LNCaP clone FGC (cell line): ENCODE data around the gene SOHLH2.

Source experiments
- DNase-seq: peaks from one replicate; pipeline ENCODE4 v3.0.0-alpha.2; 2011; ENCODE audit warnings: low read depth
- H3K4me3 ChIP-seq: 2 replicates; pipeline ENCODE4 v1.5.1; 2011; ENCODE audit warnings: mild to moderate bottlenecking, low read depth, low read length, control low read depth
- TF ChIP-seq, protein P1 (sequence below): IDR thresholded peaks from 2 replicates; pipeline ENCODE4 v1.5.1; 2012; ENCODE audit warnings: mild to moderate bottlenecking; ENCODE audit not compliant: control insufficient read depth, insufficient read depth; ENCODE audit errors: extremely low read depth

The SOHLH2 gene

DNA sequence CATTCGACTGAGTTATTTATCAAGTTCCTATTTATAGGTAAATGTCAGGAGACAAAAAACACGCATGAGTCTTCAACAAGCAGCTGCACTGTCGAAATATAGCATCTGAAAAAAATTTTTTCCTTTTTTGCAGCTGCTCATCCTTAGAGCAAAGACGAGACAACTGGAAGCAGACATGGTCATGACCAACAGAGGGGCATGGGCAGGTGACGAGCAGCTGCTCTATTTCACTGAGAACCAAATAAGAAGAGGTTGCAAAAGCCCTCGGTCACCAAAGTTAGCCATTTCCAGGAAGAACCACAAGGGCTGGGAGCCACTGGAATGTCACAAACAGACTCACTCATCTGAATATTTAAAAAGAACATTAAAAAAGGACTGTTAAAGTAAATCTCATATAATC is 22.2 kb downstream of the SOHLH2 start:
- H3K4me3 ChIP-seq, result no peak overlapping the region
- TF ChIP-seq, protein P1, sequence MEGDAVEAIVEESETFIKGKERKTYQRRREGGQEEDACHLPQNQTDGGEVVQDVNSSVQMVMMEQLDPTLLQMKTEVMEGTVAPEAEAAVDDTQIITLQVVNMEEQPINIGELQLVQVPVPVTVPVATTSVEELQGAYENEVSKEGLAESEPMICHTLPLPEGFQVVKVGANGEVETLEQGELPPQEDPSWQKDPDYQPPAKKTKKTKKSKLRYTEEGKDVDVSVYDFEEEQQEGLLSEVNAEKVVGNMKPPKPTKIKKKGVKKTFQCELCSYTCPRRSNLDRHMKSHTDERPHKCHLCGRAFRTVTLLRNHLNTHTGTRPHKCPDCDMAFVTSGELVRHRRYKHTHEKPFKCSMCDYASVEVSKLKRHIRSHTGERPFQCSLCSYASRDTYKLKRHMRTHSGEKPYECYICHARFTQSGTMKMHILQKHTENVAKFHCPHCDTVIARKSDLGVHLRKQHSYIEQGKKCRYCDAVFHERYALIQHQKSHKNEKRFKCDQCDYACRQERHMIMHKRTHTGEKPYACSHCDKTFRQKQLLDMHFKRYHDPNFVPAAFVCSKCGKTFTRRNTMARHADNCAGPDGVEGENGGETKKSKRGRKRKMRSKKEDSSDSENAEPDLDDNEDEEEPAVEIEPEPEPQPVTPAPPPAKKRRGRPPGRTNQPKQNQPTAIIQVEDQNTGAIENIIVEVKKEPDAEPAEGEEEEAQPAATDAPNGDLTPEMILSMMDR, result no peak
- no peak for DNase-seq

GRCh38 chr13:36190771-36191170 is 23.6 kb downstream of the SOHLH2 start:
- H3K4me3 ChIP-seq, result no peak overlapping the region
- TF ChIP-seq, protein P1, result no peak
- no peak for DNase-seq

DNA sequence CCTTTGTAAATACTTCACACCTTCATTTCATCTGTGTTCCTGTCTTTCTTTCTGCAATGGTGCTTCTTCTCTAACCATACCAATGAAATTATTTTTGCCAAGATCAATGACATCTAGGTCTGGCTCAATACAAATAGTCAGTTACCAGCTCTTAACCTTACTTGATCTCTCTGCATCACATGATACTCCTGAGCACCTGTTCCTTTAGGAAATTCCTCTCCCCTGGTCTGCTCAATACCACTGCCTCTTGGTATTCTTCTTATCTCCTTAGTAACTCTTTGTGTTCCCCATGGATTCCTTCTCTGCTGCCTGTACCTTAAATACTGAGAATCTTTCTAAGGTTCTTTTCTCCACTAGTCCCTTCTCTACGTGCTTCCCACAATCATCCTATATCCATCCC is 25.9 kb downstream of the SOHLH2 start:
- TF ChIP-seq, protein P1, result no peak
- no peak for DNase-seq
- H3K4me3 ChIP-seq, result no peak overlapping the region

- no peak overlapping the region for H3K4me3 ChIP-seq
- TF ChIP-seq, protein P1, result no peak
- DNase-seq, result no peak
Measured at GRCh38 chr13:36183901-36184300, 30.5 kb downstream of the SOHLH2 start.

DNA sequence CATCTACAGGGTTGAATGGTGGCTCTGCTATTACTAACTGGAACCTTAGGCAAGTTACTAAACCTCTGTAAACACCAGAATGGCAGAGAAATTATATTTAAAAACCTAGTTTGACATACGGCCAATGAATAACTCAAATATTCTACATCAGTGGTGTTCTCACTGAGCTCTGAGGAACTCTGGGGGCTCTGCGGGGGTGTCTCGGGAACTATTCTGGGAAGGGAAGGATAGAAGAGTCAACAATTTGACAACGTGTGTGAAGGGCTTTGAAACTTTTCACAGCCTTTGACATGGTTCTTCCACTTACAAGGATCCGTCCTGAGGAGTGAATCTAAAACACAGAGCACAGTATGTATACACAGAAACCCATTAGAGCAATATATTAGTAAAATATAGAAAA is 38.7 kb downstream of the SOHLH2 start:
- no peak overlapping the region for H3K4me3 ChIP-seq

DNA sequence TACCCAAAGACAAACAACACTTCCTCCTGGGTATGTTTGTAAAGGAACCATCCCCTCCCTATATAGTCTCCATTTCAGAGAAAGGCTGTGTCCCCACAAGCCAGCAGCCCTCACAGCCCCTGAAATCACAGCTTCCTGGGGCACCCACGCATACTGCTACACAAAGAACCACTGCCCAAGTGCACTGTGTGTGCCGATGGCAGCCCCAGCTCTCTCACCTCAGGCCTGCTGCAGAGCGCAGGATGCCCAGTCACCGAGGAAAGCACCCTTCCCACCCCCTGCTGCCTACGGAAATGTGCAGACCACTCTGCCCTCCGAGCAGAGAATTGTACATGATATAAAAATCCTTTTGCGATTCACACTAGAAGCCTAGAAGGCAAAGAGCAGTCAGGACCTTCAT is 39.4 kb downstream of the SOHLH2 start:
- no peak for DNase-seq
- no peak overlapping the region for H3K4me3 ChIP-seq
- TF ChIP-seq, protein P1, result no peak

More for the DNA sequence above, 38.7 kb downstream of the SOHLH2 start:
- DNase-seq, result no peak
- TF ChIP-seq, protein P1, result no peak

DNA sequence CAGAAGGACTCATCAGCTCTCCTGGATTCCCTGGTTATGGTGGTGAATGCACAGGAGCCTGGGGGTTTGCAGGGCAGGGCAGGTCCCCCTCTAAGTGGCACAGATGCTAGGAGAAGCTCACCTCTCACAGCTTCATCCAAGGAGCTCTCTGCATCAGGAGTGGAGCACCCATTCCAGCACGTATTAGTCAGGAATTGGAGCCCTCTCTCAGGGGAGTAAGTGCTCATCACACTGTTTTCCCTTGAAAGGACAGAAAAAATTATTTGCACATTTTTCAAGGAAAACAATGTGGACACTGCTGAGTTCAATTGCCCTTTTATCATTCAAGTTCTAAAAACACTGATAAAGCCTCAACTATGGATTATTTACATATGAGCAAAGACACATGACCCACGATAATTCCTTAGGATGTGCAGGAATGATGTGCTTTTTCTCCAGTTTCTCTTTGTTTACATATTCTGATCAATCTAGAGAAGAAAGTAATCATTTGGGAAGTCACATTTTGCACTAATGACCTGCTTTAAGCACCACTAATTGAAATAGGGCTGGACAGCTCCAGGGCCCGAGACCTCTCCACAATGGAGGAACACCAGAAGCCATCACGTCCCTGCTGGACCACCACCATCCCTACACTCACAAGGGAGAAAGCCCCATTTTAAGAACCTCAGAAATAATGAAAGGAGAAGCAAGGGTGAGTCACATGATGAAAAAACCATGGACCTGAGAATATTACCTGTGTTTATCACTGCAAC is 40.6 kb downstream of the SOHLH2 start:
- no peak for DNase-seq
- TF ChIP-seq, protein P1, result no peak
- no peak overlapping the region for H3K4me3 ChIP-seq
